ENCODE results near the gene AFF4. TPM values are rescaled to one million over a fixed set of nuclear protein-coding genes. Genes with fewer than 3 reads are reported as not detected.
"Not testable (repeated sequence)": the region's sequence is repeated elsewhere in the genome, so short reads cannot be mapped to it uniquely, and the experiment has no call there.

The AFF4 gene
- total RNA-seq, 2 donors from 2014 or later: 33.3 to 72.3 TPM

GRCh38 chr5:132867046-132867451, 96.4 kb downstream of the AFF4 start:
- Mint-ChIP-seq H3K27me3 (no peaks in the 10 kb centered on the region), H3K9me3 (no peaks in the 10 kb centered on the region), H3K27ac (peak overlapping the region; percentile 100), H3K36me3 (ENCODE audit: low read depth) (peaks cover 56% of the 10 kb centered on the region), H3K4me1 (peaks cover 11% of the 10 kb centered on the region), H3K4me3 (peak overlapping the region; percentile 100)
- ATAC-seq (replicated peaks): no peak

GRCh38 chr5:132866342-132867045, 96.9 kb downstream of the AFF4 start, which contains the start of the genes GDF9 and UQCRQ:
Gene GDF9 (minus strand): TSS chr5:132866469. CDS start chr5:132864533, 1,936 bp downstream.
Gene UQCRQ (plus strand): TSS chr5:132866642. CDS start chr5:132866882, 240 bp downstream.
- Mint-ChIP-seq H3K27me3 (no peaks in the 10 kb centered on the region), H3K9me3 (no peaks in the 10 kb centered on the region), H3K4me1 (peaks cover 11% of the 10 kb centered on the region), H3K36me3 (ENCODE audit: low read depth) (peaks cover 50% of the 10 kb centered on the region), H3K27ac (peak within 1 kb of the TSS; percentile 100), H3K4me3 (peak within 1 kb of the TSS; percentile 100)
- ATAC-seq (replicated peaks): peak; percentile 99

- Mint-ChIP-seq H3K9me3 (no peaks in the 10 kb centered on the region), H3K4me3 (peak overlapping the region; percentile 100)
Measured at GRCh38 chr5:132865668-132866341, 97.6 kb downstream of the AFF4 start.

GRCh38 chr5:132860742-132861141, 102.7 kb downstream of the AFF4 start:
- Mint-ChIP-seq H3K4me3 (no peak overlapping the region), H3K27ac (no peak overlapping the region), H3K9me3 (no peaks in the 10 kb centered on the region), H3K4me1 (no peaks in the 10 kb centered on the region), H3K36me3 (ENCODE audit: low read depth) (no peaks in the 10 kb centered on the region), H3K27me3 (peaks cover 4% of the 10 kb centered on the region)
- ATAC-seq (replicated peaks): no peak

More at GRCh38 chr5:132865668-132866341, 97.6 kb downstream of the AFF4 start:
- Mint-ChIP-seq H3K36me3 (ENCODE audit: low read depth) (peaks cover 43% of the 10 kb centered on the region), H3K27ac (peak overlapping the region; percentile 100), H3K27me3 (no peaks in the 10 kb centered on the region), H3K4me1 (peaks cover 11% of the 10 kb centered on the region)
- peak; percentile 40 for ATAC-seq (replicated peaks)

- Mint-ChIP-seq H3K27ac (no peak overlapping the region), H3K9me3 (no peaks in the 10 kb centered on the region), H3K4me3 (no peak overlapping the region), H3K4me1 (no peaks in the 10 kb centered on the region), H3K27me3 (peaks cover 4% of the 10 kb centered on the region), H3K36me3 (ENCODE audit: low read depth) (no peaks in the 10 kb centered on the region)
- peak; percentile 63 for ATAC-seq (replicated peaks)
Measured at GRCh38 chr5:132859889-132860437, 103.5 kb downstream of the AFF4 start.

- peaks cover 4% of the 10 kb centered on the region for H3K27me3 Mint-ChIP-seq
- H3K4me3 Mint-ChIP-seq: no peak overlapping the region
- no peaks in the 10 kb centered on the region for H3K9me3 Mint-ChIP-seq
- H3K27ac Mint-ChIP-seq: no peak overlapping the region
- H3K36me3 Mint-ChIP-seq (ENCODE audit: low read depth): no peaks in the 10 kb centered on the region
- H3K4me1 Mint-ChIP-seq: no peaks in the 10 kb centered on the region
- no peak for ATAC-seq (replicated peaks)
Measured at GRCh38 chr5:132856011-132856410, 107.4 kb downstream of the AFF4 start.

- not testable (repeated sequence) for H3K4me1 Mint-ChIP-seq; H3K36me3 Mint-ChIP-seq (ENCODE audit: low read depth); H3K27ac Mint-ChIP-seq; H3K4me3 Mint-ChIP-seq; H3K27me3 Mint-ChIP-seq; ATAC-seq (replicated peaks); H3K9me3 Mint-ChIP-seq
Measured at GRCh38 chr5:132854992-132855391, 108.4 kb downstream of the AFF4 start.

GRCh38 chr5:132854301-132854700, 109.1 kb downstream of the AFF4 start:
- Mint-ChIP-seq H3K27me3 (peaks cover 4% of the 10 kb centered on the region), H3K9me3 (no peaks in the 10 kb centered on the region), H3K4me1 (no peaks in the 10 kb centered on the region), H3K4me3 (no peak overlapping the region), H3K36me3 (ENCODE audit: low read depth) (no peaks in the 10 kb centered on the region), H3K27ac (no peak overlapping the region)
- no peak for ATAC-seq (replicated peaks)

- no peak for ATAC-seq (replicated peaks)
- H3K4me1 Mint-ChIP-seq: no peaks in the 10 kb centered on the region
- no peak overlapping the region for H3K4me3 Mint-ChIP-seq
- H3K36me3 Mint-ChIP-seq (ENCODE audit: low read depth): no peaks in the 10 kb centered on the region
- peaks cover 4% of the 10 kb centered on the region for H3K27me3 Mint-ChIP-seq
- no peak overlapping the region for H3K27ac Mint-ChIP-seq
- H3K9me3 Mint-ChIP-seq: no peaks in the 10 kb centered on the region
Measured at GRCh38 chr5:132853790-132854189, 109.6 kb downstream of the AFF4 start.

- H3K27me3 Mint-ChIP-seq: peaks cover 4% of the 10 kb centered on the region
- H3K27ac Mint-ChIP-seq: no peak overlapping the region
- H3K9me3 Mint-ChIP-seq: no peaks in the 10 kb centered on the region
- no peak for ATAC-seq (replicated peaks)
- no peaks in the 10 kb centered on the region for H3K36me3 Mint-ChIP-seq (ENCODE audit: low read depth)
- H3K4me1 Mint-ChIP-seq: no peaks in the 10 kb centered on the region
- H3K4me3 Mint-ChIP-seq: no peak overlapping the region
Measured at GRCh38 chr5:132853323-132853722, 110.1 kb downstream of the AFF4 start.

GRCh38 chr5:132850066-132850465, 113.4 kb downstream of the AFF4 start:
- H3K27me3 Mint-ChIP-seq: no peaks in the 10 kb centered on the region
- no peaks in the 10 kb centered on the region for H3K36me3 Mint-ChIP-seq (ENCODE audit: low read depth)
- H3K4me1 Mint-ChIP-seq: no peaks in the 10 kb centered on the region
- ATAC-seq (replicated peaks): no peak
- no peak overlapping the region for H3K27ac Mint-ChIP-seq
- H3K9me3 Mint-ChIP-seq: no peaks in the 10 kb centered on the region
- no peak overlapping the region for H3K4me3 Mint-ChIP-seq

GRCh38 chr5:132849347-132849746, 114.1 kb downstream of the AFF4 start:
- no peaks in the 10 kb centered on the region for H3K9me3 Mint-ChIP-seq
- H3K27me3 Mint-ChIP-seq: no peaks in the 10 kb centered on the region
- no peak overlapping the region for H3K4me3 Mint-ChIP-seq
- H3K4me1 Mint-ChIP-seq: no peaks in the 10 kb centered on the region
- ATAC-seq (replicated peaks): no peak
- H3K27ac Mint-ChIP-seq: no peak overlapping the region
- no peaks in the 10 kb centered on the region for H3K36me3 Mint-ChIP-seq (ENCODE audit: low read depth)

GRCh38 chr5:132848270-132848669, 115.2 kb downstream of the AFF4 start:
- ATAC-seq (replicated peaks): no peak
- H3K36me3 Mint-ChIP-seq (ENCODE audit: low read depth): no peaks in the 10 kb centered on the region
- H3K27me3 Mint-ChIP-seq: no peaks in the 10 kb centered on the region
- H3K4me3 Mint-ChIP-seq: no peak overlapping the region
- no peaks in the 10 kb centered on the region for H3K9me3 Mint-ChIP-seq
- no peak overlapping the region for H3K27ac Mint-ChIP-seq
- no peaks in the 10 kb centered on the region for H3K4me1 Mint-ChIP-seq

- Mint-ChIP-seq H3K9me3 (no peaks in the 10 kb centered on the region), H3K27ac (no peak overlapping the region), H3K4me3 (no peak overlapping the region), H3K36me3 (ENCODE audit: low read depth) (no peaks in the 10 kb centered on the region), H3K4me1 (no peaks in the 10 kb centered on the region), H3K27me3 (no peaks in the 10 kb centered on the region)
- peak; percentile 42 for ATAC-seq (replicated peaks)
Measured at GRCh38 chr5:132841305-132841704, 122.1 kb downstream of the AFF4 start.

- no peak for ATAC-seq (replicated peaks)
- H3K4me3 Mint-ChIP-seq: no peak overlapping the region
- no peaks in the 10 kb centered on the region for H3K27me3 Mint-ChIP-seq
- no peaks in the 10 kb centered on the region for H3K9me3 Mint-ChIP-seq
- H3K36me3 Mint-ChIP-seq (ENCODE audit: low read depth): no peaks in the 10 kb centered on the region
- no peak overlapping the region for H3K27ac Mint-ChIP-seq
- H3K4me1 Mint-ChIP-seq: no peaks in the 10 kb centered on the region
Measured at GRCh38 chr5:132840896-132841295, 122.5 kb downstream of the AFF4 start.

Data from activated T-helper 17 cell treated with anti-CD3 and anti-CD28 coated beads, Interleukin-2, amount 50 U/mL, for 72 hours (primary cell).